Activated CD8-positive, alpha-beta memory T cell treated with anti-CD3 and anti-CD28 coated beads, Interleukin-2, amount 50 U/mL, for 24 hours (primary cell): ENCODE measurements around the gene SYNE2.
"Not testable (repeated sequence)": the region's sequence is repeated elsewhere in the genome, so short reads cannot be mapped to it uniquely, and the experiment has no call there.

Experiments
- DNase-seq: peaks from one replicate; pipeline ENCODE4 v3.0.0-alpha.2; 2020; ENCODE audit errors: extremely low read depth

Gene SYNE2

GRCh38 chr14:63852817-63853731 lies at the start of gene SYNE2:
Gene SYNE2 (plus strand): TSS chr14:63853004. CDS start chr14:63909149, 56,145 bp downstream.
- DNase-seq, result peak; percentile 41

- not testable (repeated sequence) for DNase-seq
Observed at GRCh38 chr14:63803221-63803791, 49.5 kb upstream of the SYNE2 start.

GRCh38 chr14:63806064-63806463 lies 46.7 kb upstream of the SYNE2 start:
- not testable (repeated sequence) for DNase-seq

GRCh38 chr14:63811692-63812091 lies 41.1 kb upstream of the SYNE2 start:
- DNase-seq, result not testable (repeated sequence)

GRCh38 chr14:63833728-63834127 lies 19.1 kb upstream of the SYNE2 start:
- no peak for DNase-seq

- no peak for DNase-seq
Observed at GRCh38 chr14:63840981-63841380, 11.8 kb upstream of the SYNE2 start.

GRCh38 chr14:63843796-63844195 lies 9.0 kb upstream of the SYNE2 start:
- no peak for DNase-seq

GRCh38 chr14:63848890-63849289 lies 3.9 kb upstream of the SYNE2 start:
- no peak for DNase-seq

GRCh38 chr14:63852271-63852816 lies 460 bp upstream of the SYNE2 start:
- no peak for DNase-seq

GRCh38 chr14:63853831-63854293 lies 1.1 kb downstream of the SYNE2 start:
- no peak for DNase-seq

- DNase-seq, result no peak
Observed at GRCh38 chr14:63854330-63854729, 1.5 kb downstream of the SYNE2 start.

GRCh38 chr14:63855281-63855680 lies 2.5 kb downstream of the SYNE2 start:
- DNase-seq, result no peak

- no peak for DNase-seq
Observed at GRCh38 chr14:63857466-63858030, 4.7 kb downstream of the SYNE2 start.

GRCh38 chr14:63860146-63860545 lies 7.3 kb downstream of the SYNE2 start:
- no peak for DNase-seq

- DNase-seq, result no peak
Observed at GRCh38 chr14:63862163-63862562, 9.4 kb downstream of the SYNE2 start.

GRCh38 chr14:63863004-63863403 lies 10.2 kb downstream of the SYNE2 start:
- DNase-seq, result no peak

GRCh38 chr14:63864775-63865174 lies 12.0 kb downstream of the SYNE2 start:
- not testable (repeated sequence) for DNase-seq

- no peak for DNase-seq
Observed at GRCh38 chr14:63867933-63868921, 15.4 kb downstream of the SYNE2 start.

- not testable (repeated sequence) for DNase-seq
Observed at GRCh38 chr14:63869940-63870752, 17.3 kb downstream of the SYNE2 start.

- DNase-seq, result not testable (repeated sequence)
Observed at GRCh38 chr14:63870753-63871037, 17.9 kb downstream of the SYNE2 start.
